A549 (cell line): ENCODE results near the gene R3HDM2.

Experiments
- CEBPB ChIP-seq, 2 experiments: fragments of >200 bp in 1 of 2; sonication (Bioruptor Twin) in 1 of 2; formaldehyde crosslinking in 1 of 2; IDR thresholded peaks; 2 replicates each; pipeline ENCODE4 v1.6.1; 2012 to 2016
- CHD4 ChIP-seq: fragments of 200-600 bp; sonication (generic); IDR thresholded peaks from 2 replicates; pipeline ENCODE4 v1.6.1; 2016; ENCODE audit warnings: antibody characterized with exemption, mild to moderate bottlenecking, borderline replicate concordance
- EP300 ChIP-seq, 2 experiments: fragments of >200 bp; sonication (Bioruptor Twin); formaldehyde crosslinking; IDR thresholded peaks; 2 replicates in 1 of 2; 3 replicates in 1 of 2; pipeline ENCODE4 v1.6.1; 2016 to 2017
- KDM1A ChIP-seq: fragments of 200-600 bp; sonication (generic); IDR thresholded peaks from 2 replicates; pipeline ENCODE4 v1.6.1; 2016; ENCODE audit warnings: low read depth, mild to moderate bottlenecking
- MAZ ChIP-seq: fragments of 150-350 bp; IDR thresholded peaks from 2 replicates; pipeline ENCODE4 v1.6.1; 2014; ENCODE audit warnings: antibody characterized with exemption, low read depth, low read length, borderline replicate concordance
- PHF8 ChIP-seq: fragments of 200-600 bp; sonication (generic); IDR thresholded peaks from 2 replicates; pipeline ENCODE4 v1.6.1; 2016; ENCODE audit warnings: low read depth, mild to moderate bottlenecking, antibody characterized with exemption, moderate library complexity, borderline replicate concordance
- POLR2A ChIP-seq: IDR thresholded peaks from 2 replicates; pipeline ENCODE4 v1.6.1; 2012; ENCODE audit warnings: mild to moderate bottlenecking, low read length
- ZNF302 ChIP-seq: fragments of 250-450 bp; sonication (Bioruptor Pico); IDR thresholded peaks from 2 replicates; pipeline ENCODE4 v1.9.0; 2021; ENCODE audit warnings: inconsistent platforms, mild to moderate bottlenecking, moderate library complexity
- TF ChIP-seq, protein P1 (sequence below): fragments of >200 bp; sonication (Bioruptor Twin); formaldehyde crosslinking; IDR thresholded peaks from 3 replicates; pipeline ENCODE4 v1.5.1; 2016

DNA sequence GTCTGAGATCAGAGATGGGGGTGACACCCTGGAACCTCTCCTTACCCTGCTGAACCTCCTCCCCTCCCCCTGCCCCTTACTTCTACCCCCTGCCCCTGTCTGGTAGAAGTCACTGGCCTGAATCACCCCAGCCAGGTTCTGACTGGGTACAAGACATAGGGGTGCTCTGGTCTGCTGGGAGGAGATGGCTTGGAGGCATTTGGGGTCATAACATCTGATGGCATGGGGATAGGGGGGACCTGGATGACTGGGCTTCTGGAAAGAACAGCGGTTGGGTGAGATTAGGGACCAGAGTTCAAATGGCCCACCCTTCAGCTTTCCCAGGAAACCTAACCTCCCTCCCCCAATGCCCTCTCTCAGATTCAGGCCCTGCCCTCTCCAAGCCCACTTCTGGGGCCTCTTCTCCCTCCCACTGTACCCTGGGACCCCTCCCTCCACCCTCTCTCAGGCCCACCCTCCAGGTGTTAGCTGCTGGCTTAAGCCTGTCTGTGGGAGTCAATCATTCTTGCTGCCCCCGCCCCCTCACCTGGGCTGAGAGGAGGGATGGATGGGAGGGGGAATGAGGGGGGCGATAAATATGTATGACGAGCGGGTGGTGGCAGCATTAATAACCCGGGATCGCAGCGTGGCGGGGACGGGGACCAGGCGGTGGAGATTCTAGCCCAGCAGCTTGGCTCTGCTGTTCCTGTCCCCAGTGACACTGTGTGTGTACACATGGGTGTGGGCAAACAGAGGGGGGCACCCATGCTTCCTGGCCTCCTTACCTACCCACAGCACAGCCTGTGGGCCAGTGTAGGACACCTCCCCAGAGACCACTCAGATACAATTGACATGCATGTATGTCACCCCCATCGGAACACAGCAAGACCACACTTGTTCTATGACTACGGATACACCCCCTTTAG is 208.3 kb downstream of the R3HDM2 start:
- TF ChIP-seq, protein P1, sequence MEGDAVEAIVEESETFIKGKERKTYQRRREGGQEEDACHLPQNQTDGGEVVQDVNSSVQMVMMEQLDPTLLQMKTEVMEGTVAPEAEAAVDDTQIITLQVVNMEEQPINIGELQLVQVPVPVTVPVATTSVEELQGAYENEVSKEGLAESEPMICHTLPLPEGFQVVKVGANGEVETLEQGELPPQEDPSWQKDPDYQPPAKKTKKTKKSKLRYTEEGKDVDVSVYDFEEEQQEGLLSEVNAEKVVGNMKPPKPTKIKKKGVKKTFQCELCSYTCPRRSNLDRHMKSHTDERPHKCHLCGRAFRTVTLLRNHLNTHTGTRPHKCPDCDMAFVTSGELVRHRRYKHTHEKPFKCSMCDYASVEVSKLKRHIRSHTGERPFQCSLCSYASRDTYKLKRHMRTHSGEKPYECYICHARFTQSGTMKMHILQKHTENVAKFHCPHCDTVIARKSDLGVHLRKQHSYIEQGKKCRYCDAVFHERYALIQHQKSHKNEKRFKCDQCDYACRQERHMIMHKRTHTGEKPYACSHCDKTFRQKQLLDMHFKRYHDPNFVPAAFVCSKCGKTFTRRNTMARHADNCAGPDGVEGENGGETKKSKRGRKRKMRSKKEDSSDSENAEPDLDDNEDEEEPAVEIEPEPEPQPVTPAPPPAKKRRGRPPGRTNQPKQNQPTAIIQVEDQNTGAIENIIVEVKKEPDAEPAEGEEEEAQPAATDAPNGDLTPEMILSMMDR = no peak
- no peak for TF ChIP-seq KDM1A
- TF ChIP-seq EP300 (IDR thresholded peaks at IDR 0.05) = no peak
- TF ChIP-seq CHD4 = no peak
- no peak for TF ChIP-seq MAZ
- no peak for TF ChIP-seq CEBPB (IDR thresholded peaks at IDR 0.05)
- TF ChIP-seq POLR2A = no peak
- TF ChIP-seq ZNF302 (CRISPR knock-in tag) = no peak
- TF ChIP-seq PHF8 = no peak
